Spleen (tissue), 11 donors: ENCODE results near the gene USP15. TPM values are rescaled to one million over a fixed set of nuclear protein-coding genes. Genes with fewer than 3 reads are reported as not detected.

Source experiments
- DNase-seq: peaks from one replicate; pipeline ENCODE4 v3.0.0-alpha.2; 2020
- H3K27ac ChIP-seq, 8 donors: fragments of 200-600 bp; sonication (generic) in 7 of 8; 1 replicate in 4 of 8; 2 replicates in 4 of 8; pipeline versions ENCODE4 v1.5.0 to v1.8.0; 2016 to 2021; ENCODE audit warnings: inconsistent platforms in 4 of 8, mild to moderate bottlenecking in 4 of 8, moderate library complexity in 1 of 8
- H3K27me3 ChIP-seq, 7 donors: fragments of 200-600 bp; sonication (generic) in 6 of 7; replicated peaks in 1 of 7; 1 replicate in 4 of 7; 2 replicates in 3 of 7; pipeline versions ENCODE4 v1.5.0 to v1.8.0; 2016 to 2021; ENCODE audit warnings: inconsistent platforms in 3 of 7, mild to moderate bottlenecking in 1 of 7
- H3K36me3 ChIP-seq, 6 donors: fragments of 200-600 bp; sonication (generic) in 5 of 6; 1 replicate in 4 of 6; 2 replicates in 2 of 6; pipeline versions ENCODE4 v1.5.0 to v1.8.0; 2016 to 2021; ENCODE audit warnings: inconsistent platforms in 2 of 6
- H3K4me1 ChIP-seq, 6 donors: fragments of 200-600 bp; sonication (generic) in 5 of 6; 1 replicate in 3 of 6; 2 replicates in 3 of 6; pipeline versions ENCODE4 v1.5.0 to v1.8.0; 2016 to 2021; ENCODE audit warnings: inconsistent platforms in 3 of 6
- H3K4me3 ChIP-seq, 8 donors: fragments of 200-600 bp; sonication (generic) in 7 of 8; 1 replicate in 4 of 8; 2 replicates in 4 of 8; pipeline versions ENCODE4 v1.5.0 to v1.8.0; 2016 to 2021; ENCODE audit warnings: inconsistent platforms in 4 of 8, mild to moderate bottlenecking in 4 of 8, moderate library complexity in 2 of 8
- H3K9me3 ChIP-seq, 8 donors: fragments of 200-600 bp; sonication (generic) in 7 of 8; 1 replicate in 4 of 8; 2 replicates in 4 of 8; pipeline versions ENCODE4 v1.5.0 to v1.8.0; 2016 to 2021; ENCODE audit warnings: inconsistent platforms in 4 of 8
- CTCF ChIP-seq, 11 experiments: fragments of 200-600 bp in 7 of 11; fragments of 450-650 bp in 4 of 11; sonication (generic) in 4 of 11; IDR thresholded peaks in 8 of 11; conservative IDR thresholded peaks in 3 of 11; 1 replicate in 7 of 11; 2 replicates in 4 of 11; pipeline versions ENCODE4 v1.4.0 to v1.8.0; 2016 to 2021; ENCODE audit warnings: antibody characterized with exemption in 11 of 11, inconsistent platforms in 4 of 11, mild to moderate bottlenecking in 1 of 11
- POLR2A ChIP-seq, 3 donors: fragments of 450-650 bp; IDR thresholded peaks; one replicate each; pipeline ENCODE4 v1.5.1; 2017; ENCODE audit warnings: antibody characterized with exemption in 3 of 3, mild to moderate bottlenecking in 1 of 3
- POLR2AphosphoS5 ChIP-seq, 3 donors: sonication (generic); formaldehyde crosslinking; IDR thresholded peaks; one replicate each; pipeline ENCODE4 v1.5.1; 2017; ENCODE audit warnings: antibody characterized with exemption in 3 of 3
- WGBS, 5 donors: extraction: QIAGEN DNeasy Blood & Tissue Kit in 3 of 5; methylation state at CpG; one replicate each; pipeline versions ENCODE4 v1.1.5 to v1.1.7; 2013 to 2018; 5-methylcytosine and 5-hydroxymethylcytosine counted together
- intact Hi-C: fragments of 100-400 bp; cut with DNase I; formaldehyde crosslinking; loops from one replicate; pipeline ENCODE4 v1.15.0; 2023; ENCODE audit warnings: low total_unique reads
- polyA plus RNA-seq, 3 donors: library from polyadenylated mRNA; stranded (reverse); fragments of 200-250 nt; gene quantifications; one replicate each; pipeline ENCODE4 v1.2.1, GENCODE V29; 2013
- total RNA-seq, 7 donors: library from RNA; depleted of rRNA in 3 of 7; stranded (reverse); fragments of >200 nt in 3 of 7; fragmentation: NEBNext Ultra II Directional in 4 of 7; extraction: Animal tissue kit (Norgen Biotek cat#: 25700) in 4 of 7; gene quantifications; one replicate each; pipeline versions ENCODE4 v1.1.0 to v1.2.1, GENCODE V29; 2016 to 2021
- donor health status: healthy with polysubstance abuse.
- donor health status: DM: no; HTN: no; CAD: no; lungs with moderate emphysema.
- donor health status: DM: no; HTN: no; CAD: no.
- donor health status: Bipolar disorder and iron deficiency.
- donor health status: healthy.
- donor health status: DM: no; HTN: no; CAD: no.
- donor health status: DM: yes; HTN: yes; CAD: no.

USP15 gene
- total and polyA plus RNA-seq, 10 donors, result 65.3 to 288 (median 162) TPM

GRCh38 chr12:62294378-62294777 is 34.2 kb downstream of the USP15 start:
- no peak for TF ChIP-seq CTCF (IDR thresholded peaks at IDR 0.05 in 8 of 11, conservative IDR thresholded peaks at IDR 0.05 in 3 of 11)
- no peak for TF ChIP-seq POLR2A (IDR thresholded peaks at IDR 0.05)
- no peak for TF ChIP-seq POLR2AphosphoS5 (IDR thresholded peaks at IDR 0.05)
- H3K4me3 ChIP-seq, result no peak overlapping the region
- intact Hi-C loops, result no loop called here
- WGBS, 5 donors, result 94 to 100% (median 97%) methylated on average over 1 of the region's 1 CpG
- DNase-seq, result no peak
- peaks cover 4 to 37% (median 22%) of the 10 kb centered on the region in 8 donors for H3K9me3 ChIP-seq
- H3K4me1 ChIP-seq, result peaks cover 0 to 66% (median 32%) of the 10 kb centered on the region in 6 donors
- H3K27me3 ChIP-seq, result no peaks in the 10 kb centered on the region
- no peak overlapping the region for H3K27ac ChIP-seq
- H3K36me3 ChIP-seq, result peaks cover 0 to 82% (median 31%) of the 10 kb centered on the region in 6 donors

DNA sequence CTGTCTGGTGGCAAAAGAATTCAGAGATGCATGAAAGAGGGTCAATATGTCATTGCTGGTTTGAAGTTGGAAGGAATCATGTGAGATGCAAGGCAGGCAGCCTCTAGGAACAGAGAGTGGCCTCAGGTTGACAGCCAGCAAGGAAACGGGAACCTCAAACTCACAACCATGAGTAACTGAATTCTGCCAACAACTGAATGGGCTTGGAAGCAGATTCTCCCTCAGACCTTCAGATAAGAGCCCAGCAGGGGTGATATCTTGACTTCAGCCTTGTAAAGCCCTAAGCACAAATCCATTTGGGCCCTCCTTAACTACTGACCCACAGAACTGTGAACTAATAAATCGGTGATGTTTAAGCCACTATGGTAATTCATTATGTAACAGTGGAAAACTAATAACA is 35.8 kb downstream of the USP15 start:
- 90 to 94% (median 93%) methylated on average over 2 of the region's 2 CpGs for WGBS, 5 donors
- DNase-seq, result no peak
- Histone ChIP-seq H3K9me3 (peaks cover 0 to 22% (median 8%) of the 10 kb centered on the region in 8 donors), H3K4me1 (peaks cover 0 to 79% (median 40%) of the 10 kb centered on the region in 6 donors), H3K36me3 (peaks cover 0 to 79% (median 33%) of the 10 kb centered on the region in 6 donors), H3K27me3 (no peaks in the 10 kb centered on the region), H3K4me3 (no peak overlapping the region), H3K27ac (peak overlapping the region in 1 of 8 donors; percentile 0)
- intact Hi-C loops, result no loop called here
- TF ChIP-seq CTCF (IDR thresholded peaks at IDR 0.05 in 8 of 11, conservative IDR thresholded peaks at IDR 0.05 in 3 of 11) (no peak), POLR2A (IDR thresholded peaks at IDR 0.05) (no peak), POLR2AphosphoS5 (IDR thresholded peaks at IDR 0.05) (no peak)

GRCh38 chr12:62297321-62297720 is 37.1 kb downstream of the USP15 start:
- H3K9me3 ChIP-seq, result peaks cover 0 to 13% (median 0%) of the 10 kb centered on the region in 8 donors

GRCh38 chr12:62299617-62300016 is 39.4 kb downstream of the USP15 start:
- H3K4me1 ChIP-seq, result peaks cover 0 to 70% (median 27%) of the 10 kb centered on the region in 6 donors
- H3K36me3 ChIP-seq, result peaks cover 0 to 80% (median 47%) of the 10 kb centered on the region in 6 donors
- no peak overlapping the region for H3K4me3 ChIP-seq
- intact Hi-C loops, result no loop called here
- no peak for DNase-seq
- TF ChIP-seq CTCF (IDR thresholded peaks at IDR 0.05 in 8 of 11, conservative IDR thresholded peaks at IDR 0.05 in 3 of 11), result no peak
- no peak for TF ChIP-seq POLR2AphosphoS5 (IDR thresholded peaks at IDR 0.05)
- TF ChIP-seq POLR2A (IDR thresholded peaks at IDR 0.05), result no peak
- WGBS, 5 donors, result 62 to 77% (median 67%) methylated on average over 3 of the region's 3 CpGs
- no peak overlapping the region for H3K27ac ChIP-seq
- H3K9me3 ChIP-seq, result peaks cover 4 to 25% (median 14%) of the 10 kb centered on the region in 8 donors
- no peaks in the 10 kb centered on the region for H3K27me3 ChIP-seq

More at GRCh38 chr12:62297321-62297720, 37.1 kb downstream of the USP15 start:
- peaks cover 0 to 78% (median 33%) of the 10 kb centered on the region in 6 donors for H3K36me3 ChIP-seq
- H3K27me3 ChIP-seq, result no peaks in the 10 kb centered on the region
- H3K27ac ChIP-seq, result peak overlapping the region in 3 of 8 donors; percentile 10 to 37 (median 22)
- intact Hi-C loops, result no loop called here
- DNase-seq, result no peak
- H3K4me3 ChIP-seq, result no peak overlapping the region
- peaks cover 0 to 82% (median 35%) of the 10 kb centered on the region in 6 donors for H3K4me1 ChIP-seq
- TF ChIP-seq POLR2AphosphoS5 (IDR thresholded peaks at IDR 0.05), result no peak
- TF ChIP-seq POLR2A (IDR thresholded peaks at IDR 0.05), result no peak
- TF ChIP-seq CTCF (IDR thresholded peaks at IDR 0.05 in 8 of 11, conservative IDR thresholded peaks at IDR 0.05 in 3 of 11), result no peak
